ENCODE measurements around the gene IFT74. TPM values are rescaled to one million over a fixed set of nuclear protein-coding genes. Genes with fewer than 3 reads are reported as not detected.

Gene IFT74
- total and polyA plus RNA-seq, 9 of the 15 experiments (the other 6 are each of a cell fraction or from before 2014, with no cell fraction given): 6.1 to 13.2 (median 9.3) TPM

- TF ChIP-seq ZKSCAN3 (CRISPR knock-in tag; IDR thresholded peaks at IDR 0.05): no peak
- no peak for TF ChIP-seq PCBP1 (IDR thresholded peaks at IDR 0.05; ENCODE audit: low read depth, low read length, poor library complexity, severe bottlenecking)
- no peak for TF ChIP-seq SNIP1 (IDR thresholded peaks at IDR 0.05; ENCODE audit: low read depth)
- TF ChIP-seq CHCHD3 (CRISPR knock-in tag; IDR thresholded peaks at IDR 0.05): no peak
- TF ChIP-seq HIVEP1 (CRISPR knock-in tag; IDR thresholded peaks at IDR 0.05): no peak
- no peak for TF ChIP-seq ILF3 (IDR thresholded peaks at IDR 0.05; ENCODE audit: borderline replicate concordance)
- TF ChIP-seq DPF2 (IDR thresholded peaks at IDR 0.05): no peak
- no peak for TF ChIP-seq DDX20 (tag; IDR thresholded peaks at IDR 0.05; ENCODE audit: low read depth)
- no peak for TF ChIP-seq ZNF140 (CRISPR knock-in tag; IDR thresholded peaks at IDR 0.05)
- TF ChIP-seq NUFIP1 (IDR thresholded peaks at IDR 0.05; ENCODE audit: partially characterized antibody): no peak
- no peak for TF ChIP-seq SRSF1 (IDR thresholded peaks at IDR 0.05; ENCODE audit: low read depth, low read length)
- no peak for TF ChIP-seq HMGXB4 (CRISPR knock-in tag; IDR thresholded peaks at IDR 0.05)
- no peak for TF ChIP-seq ARID4B (CRISPR knock-in tag; IDR thresholded peaks at IDR 0.05)
- TF ChIP-seq ZBED1 (IDR thresholded peaks at IDR 0.05): no peak
- TF ChIP-seq PURB (CRISPR knock-in tag; IDR thresholded peaks at IDR 0.05; ENCODE audit: low read depth): no peak
- TF ChIP-seq THRAP3 (IDR thresholded peaks at IDR 0.05; ENCODE audit: borderline replicate concordance): no peak
- no peak for TF ChIP-seq GTF2A2 (tag; IDR thresholded peaks at IDR 0.05)
- TF ChIP-seq GATAD2B (IDR thresholded peaks at IDR 0.05; ENCODE audit: borderline replicate concordance): no peak
- WGBS (ENCODE audit: insufficient coverage, low coverage, missing lambda C conversion rate): no CpG with 5 or more reads among the region's 7 CpGs
- Histone ChIP-seq H3K9me1 (ENCODE audit: control insufficient read depth, insufficient read depth, low read length) (no peaks in the 10 kb centered on the region), H3K27me3 (ENCODE audit: control insufficient read depth in 2 of 2, insufficient read depth in 2 of 2, low read length in 2 of 2) (no peaks in the 10 kb centered on the region), H2AFZ (ENCODE audit: low read depth, low read length) (no peak overlapping the region), H4K20me1 (replicated peaks; ENCODE audit: control insufficient read depth, insufficient read depth, low read length) (no peaks in the 10 kb centered on the region), H3K36me3 (ENCODE audit: control insufficient read depth, insufficient read depth, low read length) (no peaks in the 10 kb centered on the region), H3K27ac (ENCODE audit: extremely low read depth, low read depth, low read length) (no peak overlapping the region), H3K4me1 (replicated peaks in 1 of 2; ENCODE audit: control insufficient read depth in 2 of 2, insufficient read depth in 2 of 2, low read length in 2 of 2) (no peaks in the 10 kb centered on the region), H3K9ac (ENCODE audit: insufficient read depth in 1 of 2, low read depth in 2 of 2, low read length in 2 of 2) (no peak overlapping the region), H3K4me3 (no peak overlapping the region), H3K9me3 (replicated peaks; ENCODE audit: control insufficient read depth, insufficient read depth, low read depth, low read length) (no peaks in the 10 kb centered on the region), H3K79me2 (ENCODE audit: control insufficient read depth, insufficient read depth, low read length) (no peaks in the 10 kb centered on the region), H3K4me2 (ENCODE audit: insufficient read depth, low read length) (no peak overlapping the region)
- FAIRE-seq: no peak
- in situ Hi-C loops (cut with MboI) (no loop called here), intact Hi-C loops (cut with micrococcal nuclease) (no loop called here)
- no peak for DNase-seq (ENCODE audit: extremely low read depth in 1 of 4, low spot score in 3 of 4)
- BruUV-seq (replicated peaks): no TSS peak
- CTCF ChIA-PET (ENCODE audit: low intra/inter-chr PET ratio): interaction anchor here (0.6 kb wide), 1 partner anchor 148 kb away, joined by 3 read pairs; no protein-coding TSS in a partner anchor
- POLR2A ChIA-PET: no interaction called here
- ATAC-seq: no peak
These were observed 73.0 kb downstream of the IFT74 start for GRCh38 chr9:27029186-27029585.
